ENCODE measurements around the gene CALML6.

CALML6 gene

DNA sequence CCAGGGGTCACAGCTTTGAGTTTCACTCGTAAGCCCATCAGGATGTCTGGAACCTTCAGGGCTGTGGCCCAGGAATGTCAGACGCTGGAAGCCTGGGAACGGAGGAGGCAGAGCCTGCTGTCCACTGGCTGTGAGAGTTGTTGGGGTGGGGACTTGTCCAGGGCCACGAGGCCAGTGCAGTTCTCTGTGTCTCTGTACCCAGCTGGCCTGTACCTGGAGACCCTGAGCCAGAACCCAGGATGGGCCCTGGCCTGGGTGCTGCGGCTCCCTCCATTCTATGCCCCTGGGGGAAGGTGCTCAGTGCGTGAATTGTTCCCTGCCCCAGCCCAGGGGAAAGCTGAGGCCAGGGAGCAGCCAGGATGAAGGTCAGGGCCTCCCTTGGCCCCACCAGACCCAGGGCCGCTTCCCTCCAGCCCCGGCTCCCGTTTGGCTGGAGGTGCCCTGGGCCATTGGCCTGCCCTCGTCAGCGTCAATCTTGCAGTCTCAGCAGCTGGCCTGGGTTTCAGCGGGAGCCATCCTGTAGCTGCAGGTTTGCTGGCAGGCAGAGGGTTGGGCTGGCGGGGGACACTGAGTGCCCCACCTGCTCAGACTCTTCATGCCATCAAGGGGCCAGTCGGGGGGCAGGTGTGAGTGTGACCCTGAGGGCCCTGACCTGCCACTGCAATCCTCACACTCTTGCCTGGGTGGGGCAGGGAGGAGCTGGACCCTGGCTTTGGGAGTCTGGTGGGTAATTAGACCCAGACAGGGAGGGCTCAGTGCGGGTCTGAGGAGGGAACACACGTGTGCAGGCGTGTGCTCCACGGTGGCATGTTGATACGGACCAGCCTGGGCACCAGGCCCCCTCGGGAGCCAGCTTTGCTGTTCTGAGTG is 724 bp upstream of the CALML6 start:
- no peak for DNase-seq

DNA sequence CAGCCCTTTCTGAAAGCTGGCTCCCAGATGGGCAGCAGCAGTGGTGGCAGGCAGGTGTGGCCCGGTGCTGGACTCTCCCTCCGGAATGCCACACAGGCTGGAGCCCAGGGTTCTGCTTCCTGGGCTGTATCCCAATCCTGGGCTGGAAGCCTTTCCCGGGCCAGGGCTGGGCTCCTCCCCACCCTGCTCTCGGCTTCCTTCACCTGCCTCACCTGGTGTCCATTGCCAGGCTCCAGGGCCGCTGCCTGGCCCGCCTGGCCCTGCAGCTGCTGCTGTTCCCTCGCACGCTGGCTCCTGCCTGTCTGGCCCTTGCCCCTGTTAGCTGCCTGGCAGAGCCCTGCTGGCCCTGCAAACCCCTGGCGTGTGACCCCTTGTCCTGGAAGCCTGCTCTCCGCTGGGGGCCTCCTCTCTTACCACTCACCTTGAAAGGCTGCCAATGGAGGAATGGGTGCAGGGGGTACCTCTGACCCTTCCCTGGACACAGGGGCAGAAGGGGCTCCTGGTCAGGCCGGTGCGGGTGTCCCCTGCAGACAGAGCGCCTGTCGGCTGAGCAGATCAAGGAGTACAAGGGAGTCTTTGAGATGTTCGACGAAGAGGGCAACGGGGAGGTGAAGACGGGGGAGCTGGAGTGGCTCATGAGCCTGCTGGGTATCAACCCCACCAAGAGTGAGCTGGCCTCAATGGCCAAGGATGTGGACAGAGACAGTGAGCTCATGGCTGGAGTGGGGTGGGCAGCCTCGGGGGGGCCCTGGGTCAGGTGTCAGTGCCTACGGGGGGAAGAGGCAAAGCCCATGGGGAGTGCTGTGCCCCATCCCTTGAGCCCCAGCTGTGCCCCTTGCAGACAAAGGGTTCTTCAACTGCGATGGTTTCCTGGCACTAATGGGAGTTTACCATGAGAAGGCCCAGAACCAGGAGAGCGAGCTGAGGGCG is 1.1 kb downstream of the CALML6 start:
- no peak for DNase-seq

DNA sequence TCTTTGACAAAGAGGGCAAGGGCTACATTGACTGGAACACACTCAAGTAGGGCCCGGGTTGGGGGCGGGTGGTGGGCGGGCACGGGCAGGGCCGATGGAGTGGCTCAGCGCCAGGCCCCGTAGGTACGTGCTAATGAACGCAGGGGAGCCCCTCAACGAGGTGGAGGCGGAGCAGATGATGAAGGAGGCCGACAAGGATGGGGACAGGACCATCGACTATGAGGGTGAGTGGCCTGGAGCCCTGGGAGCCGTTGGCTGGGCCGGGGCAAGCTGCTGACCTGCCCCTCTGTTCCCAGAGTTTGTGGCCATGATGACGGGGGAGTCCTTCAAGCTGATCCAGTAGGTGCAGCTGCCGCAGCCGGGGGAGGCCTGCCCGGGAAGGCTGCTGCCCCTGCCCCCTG is 1.8 kb downstream of the CALML6 start:
- no peak for DNase-seq

DNA sequence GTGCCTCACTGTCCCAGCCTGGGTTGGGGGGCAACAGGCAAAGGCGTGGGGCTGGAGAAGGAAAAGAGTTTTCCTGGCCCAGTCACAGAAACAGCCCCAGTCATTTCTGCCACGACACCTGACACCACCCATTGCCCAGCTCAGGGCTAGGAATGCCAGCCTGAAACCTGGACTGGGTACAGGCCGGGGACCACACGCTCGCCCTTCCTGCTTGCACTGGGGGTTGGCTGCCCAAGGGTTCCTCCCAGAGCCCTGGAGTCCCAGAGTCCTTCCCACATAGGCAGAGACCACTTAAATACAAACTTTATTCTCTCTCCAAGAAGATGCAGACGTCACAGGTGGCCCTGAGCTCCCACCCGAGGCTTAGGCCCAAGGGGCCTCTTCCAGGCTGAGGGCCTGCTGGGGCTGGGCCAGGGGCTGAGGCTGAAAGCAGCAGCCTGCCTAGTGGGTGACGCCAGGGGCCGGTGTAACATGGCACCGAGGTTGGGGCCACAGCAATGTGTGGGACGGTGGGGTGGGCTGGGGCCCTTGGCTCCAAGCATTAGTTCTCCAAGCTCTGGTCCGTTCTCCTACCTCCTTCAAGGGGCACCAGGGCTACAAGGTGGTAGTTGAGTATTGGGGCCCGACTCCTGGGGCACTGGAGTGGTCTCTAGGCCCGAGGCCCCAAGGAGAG is 2.4 kb downstream of the CALML6 start:
- no peak for DNase-seq

DNA sequence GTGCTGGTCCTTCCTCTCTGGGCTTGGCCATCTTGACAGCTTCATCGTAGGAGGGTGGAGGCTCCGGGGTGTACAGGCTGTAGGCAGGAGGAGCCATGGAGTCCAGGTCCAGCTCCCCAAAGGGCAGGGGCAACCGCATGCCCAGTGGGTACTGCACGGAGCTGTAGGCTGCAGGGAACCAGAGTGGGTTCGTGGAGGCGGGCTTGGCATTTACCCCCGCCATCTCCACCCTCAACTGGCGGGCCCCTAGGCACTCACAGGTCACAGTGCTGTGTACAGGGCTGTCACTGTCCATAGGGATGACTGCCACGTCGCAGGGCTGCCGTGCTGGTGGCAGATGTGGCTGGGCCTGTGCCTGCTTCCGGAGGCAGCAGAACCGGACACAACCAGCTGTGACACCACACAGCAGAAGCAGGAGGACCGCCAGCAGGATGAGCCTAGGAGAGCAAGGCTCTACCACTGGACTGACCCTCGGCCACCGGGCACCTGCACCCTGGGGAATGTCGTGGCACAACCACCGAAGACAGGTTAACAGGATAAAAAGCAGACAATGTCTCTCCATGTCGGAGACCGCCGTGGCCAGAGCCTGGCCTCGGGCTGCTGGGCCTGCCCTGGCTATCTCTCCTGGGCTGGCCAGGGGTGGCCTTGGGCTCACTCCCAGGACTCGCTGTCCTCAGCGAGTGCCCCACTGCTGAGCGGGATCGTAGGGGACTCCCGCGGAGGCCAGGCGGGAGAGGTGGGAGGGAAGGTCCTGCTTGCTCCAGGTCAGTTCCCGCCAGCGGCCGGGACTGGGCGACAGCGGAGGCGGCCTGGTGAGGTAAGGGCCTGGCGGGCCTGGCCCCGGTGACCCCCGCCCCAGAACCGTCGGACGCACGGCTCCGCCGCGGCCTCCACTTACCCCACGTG is 3.2 kb downstream of the CALML6 start:
- DNase-seq: no peak

DNA sequence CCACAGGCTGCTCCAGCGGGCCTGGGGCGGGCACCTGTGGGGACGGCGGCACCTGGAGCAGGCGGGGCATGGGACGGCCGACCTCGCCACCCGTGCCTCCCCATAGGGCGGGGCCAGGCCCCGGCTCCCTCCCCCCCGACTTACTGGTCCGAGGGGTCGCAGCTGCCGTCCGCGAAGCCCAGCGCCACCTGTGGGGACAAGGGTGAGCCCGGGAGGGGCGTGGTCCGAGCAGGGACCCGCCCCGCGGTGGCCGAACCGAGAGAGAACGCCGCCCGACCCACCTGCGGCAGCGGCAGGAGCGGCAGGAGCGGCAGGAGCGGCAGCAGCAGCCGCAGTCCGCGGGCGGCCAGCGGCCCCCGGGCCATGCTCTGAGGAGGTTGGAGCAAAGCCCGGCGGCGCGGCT is 3.8 kb downstream of the CALML6 start, which contains the start of gene TMEM52:
Gene TMEM52, minus strand, starts transcription at position 379 of the 403 bp plus-strand sequence. Its CDS starts 14 bp downstream, at position 365.
- no peak for DNase-seq

DNA sequence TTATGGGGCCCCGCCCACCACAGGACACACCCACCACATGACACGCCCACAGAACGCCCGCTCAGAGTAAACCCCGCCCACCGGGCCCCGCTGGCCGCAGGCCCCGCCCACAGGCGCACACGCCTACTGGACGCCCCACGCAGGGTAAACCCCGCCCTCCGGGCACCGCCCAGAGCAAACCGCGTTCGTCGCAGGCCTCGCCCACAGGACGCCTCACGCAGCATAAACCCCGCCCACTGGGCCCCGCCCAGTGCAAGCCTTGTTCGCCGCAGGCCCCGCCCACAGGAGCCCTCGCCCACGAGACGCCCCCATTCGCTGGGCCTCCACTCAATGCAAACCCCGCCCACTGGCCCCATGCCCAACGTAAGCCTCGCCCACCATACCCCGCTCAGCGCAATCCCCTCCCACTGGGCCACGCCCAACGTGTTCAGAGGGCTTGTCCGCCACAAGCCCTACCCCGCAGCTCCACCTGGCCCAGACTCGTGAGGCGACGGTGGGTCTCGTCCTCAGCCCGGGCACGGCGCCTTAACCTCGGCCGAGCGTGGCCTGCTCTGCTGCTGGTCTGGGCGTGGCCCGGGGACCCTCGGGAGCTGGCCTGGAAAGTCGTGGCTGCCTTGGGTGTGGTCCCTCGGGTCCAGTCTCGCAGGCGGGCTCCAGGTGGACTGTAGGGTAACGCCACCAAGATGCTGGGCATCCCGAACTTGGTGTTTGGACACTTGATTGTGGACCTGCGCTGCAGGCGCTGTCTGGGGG is 4.4 kb downstream of the CALML6 start:
- peak; percentile 96 for DNase-seq

DNA sequence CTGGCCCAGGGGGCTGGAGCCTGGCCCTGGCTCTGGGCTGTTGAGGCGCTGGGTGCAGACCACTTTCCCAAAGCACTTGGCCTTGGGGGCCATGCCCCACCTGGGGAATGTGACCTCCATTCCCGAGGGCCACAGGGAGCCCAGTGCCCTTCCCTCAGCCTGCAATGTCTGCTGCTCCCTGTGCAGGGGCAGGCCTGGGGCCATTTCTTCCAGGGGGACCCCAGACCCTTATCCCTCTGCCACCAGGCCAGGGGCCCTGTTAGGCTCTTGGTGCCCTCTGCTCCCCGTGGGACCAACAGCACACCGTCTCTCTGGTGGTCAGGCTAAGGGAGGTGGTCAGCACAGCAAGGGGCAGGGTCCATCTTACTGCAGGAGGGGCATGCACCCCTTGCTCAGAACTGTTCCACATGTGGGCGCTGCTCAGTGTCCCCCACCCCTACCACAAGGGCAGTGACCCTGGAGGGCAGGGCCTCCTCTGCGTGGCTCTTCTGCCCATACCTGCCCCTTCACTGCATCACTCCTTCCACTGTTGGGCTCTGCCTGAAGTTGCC is 5.1 kb downstream of the CALML6 start:
- no peak for DNase-seq

DNA sequence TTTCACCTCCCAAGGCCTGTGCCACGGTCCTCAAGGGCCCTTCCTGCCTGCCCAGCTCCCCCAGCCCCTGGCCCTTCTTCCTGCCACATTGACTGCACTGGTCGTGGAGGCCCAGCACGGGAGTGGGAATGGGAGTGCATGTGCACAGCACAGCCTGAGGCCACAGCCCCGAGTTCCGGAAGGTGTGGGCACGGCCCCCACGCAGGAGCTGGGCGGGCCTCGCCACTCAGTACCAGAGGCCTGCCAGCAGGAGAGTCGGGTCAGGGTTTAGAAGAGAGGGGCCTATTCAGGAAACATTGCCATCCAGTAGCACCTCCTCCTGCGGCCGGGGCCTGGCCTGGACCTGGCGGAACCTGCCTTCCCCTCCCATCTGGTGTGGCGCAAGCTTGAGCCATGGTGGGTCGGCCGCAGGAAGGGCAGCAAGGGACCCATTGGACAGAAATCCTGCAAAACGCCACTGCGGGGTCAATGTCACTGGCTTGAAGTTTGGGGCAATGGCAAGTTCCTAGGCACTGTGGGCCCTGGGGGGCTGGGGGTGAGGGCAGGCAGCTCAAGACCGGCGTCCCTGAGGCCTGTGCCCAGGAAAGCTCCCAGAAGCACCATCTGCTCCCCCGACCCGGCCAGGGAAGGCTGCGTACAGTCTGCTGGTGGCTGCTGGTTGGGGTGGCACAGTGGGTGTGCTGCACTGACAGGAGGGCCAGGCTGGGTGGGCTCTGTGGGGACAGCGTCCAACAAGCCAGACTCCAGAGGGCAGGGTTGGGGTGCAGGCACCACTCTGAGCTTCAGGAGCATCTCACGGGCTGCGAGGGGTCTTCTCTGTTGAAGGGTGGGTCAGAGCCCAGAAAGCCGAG is 5.8 kb downstream of the CALML6 start:
- no peak for DNase-seq

DNA sequence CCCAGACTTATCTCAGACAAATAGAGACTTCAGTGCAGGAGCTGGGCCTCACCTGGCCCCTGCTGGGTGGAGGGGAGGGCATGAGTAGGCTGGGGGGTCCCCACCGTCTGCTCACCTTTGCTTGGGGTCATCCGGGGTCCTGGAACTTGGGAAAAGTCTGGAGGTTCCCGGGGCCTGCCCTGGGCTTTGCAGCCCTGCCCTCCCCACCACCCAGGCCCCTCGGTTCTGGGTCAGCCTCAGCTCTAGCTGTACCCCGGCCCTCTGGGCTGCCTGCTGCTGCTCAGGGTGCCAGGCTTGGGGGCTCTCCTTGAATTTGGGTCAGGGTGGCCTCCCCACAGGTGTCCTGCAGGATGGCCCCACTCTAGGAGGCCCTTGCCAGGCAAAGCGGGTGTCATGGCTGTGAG is 6.4 kb downstream of the CALML6 start:
- DNase-seq: no peak

DNA sequence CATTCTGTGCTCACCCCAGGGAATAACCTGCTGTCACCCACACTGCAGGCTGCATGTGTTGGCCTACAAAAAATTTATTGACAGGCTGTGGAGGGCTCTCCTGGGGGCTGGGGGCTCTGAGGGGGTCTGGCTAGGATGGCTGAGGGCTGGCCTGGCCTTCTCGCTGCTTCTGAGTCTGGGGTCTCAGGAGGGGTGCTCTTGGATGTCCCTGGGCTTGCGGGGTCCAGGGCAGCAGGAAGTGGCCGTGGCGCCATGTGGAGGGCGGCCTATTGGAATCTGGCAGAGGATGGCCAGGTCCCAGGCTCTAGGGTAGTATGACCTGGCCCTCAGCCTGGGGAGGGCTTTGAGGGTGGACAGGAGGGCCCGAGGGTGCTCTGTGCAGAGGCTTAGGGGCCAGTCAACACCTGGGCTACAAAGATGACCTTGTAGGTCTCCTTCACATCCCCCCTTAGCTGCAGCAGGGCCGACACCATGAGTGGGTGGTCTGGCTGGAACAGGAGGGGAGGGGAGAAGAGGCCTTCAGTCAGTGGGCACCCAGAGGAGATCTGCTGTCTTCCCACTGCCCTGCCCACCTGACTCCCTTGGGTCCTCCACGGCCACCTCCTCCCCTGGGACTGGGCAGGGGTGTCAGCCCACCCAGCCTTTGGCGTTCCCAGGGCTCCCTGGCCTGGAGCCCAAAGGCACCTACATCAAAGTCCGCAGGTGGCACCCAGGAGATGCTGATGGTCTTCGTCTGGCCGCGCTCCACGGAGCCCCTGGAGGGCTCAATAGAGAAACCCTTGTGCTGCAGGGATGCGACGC is 7.0 kb downstream of the CALML6 start:
- no peak for DNase-seq

DNA sequence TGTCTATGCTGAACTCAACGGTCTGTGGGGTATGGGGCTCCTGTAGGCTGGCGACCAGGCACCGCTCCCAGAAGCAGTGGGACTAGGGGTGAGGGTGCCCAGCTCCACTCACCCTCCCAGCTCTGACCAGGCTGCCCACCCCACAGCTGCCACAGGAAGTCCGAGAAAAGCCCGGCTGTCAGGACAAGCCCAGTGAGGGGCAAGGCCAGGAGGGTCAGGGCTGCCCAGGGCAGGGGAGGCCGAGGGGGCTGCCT is 7.6 kb downstream of the CALML6 start:
- DNase-seq: no peak

DNA sequence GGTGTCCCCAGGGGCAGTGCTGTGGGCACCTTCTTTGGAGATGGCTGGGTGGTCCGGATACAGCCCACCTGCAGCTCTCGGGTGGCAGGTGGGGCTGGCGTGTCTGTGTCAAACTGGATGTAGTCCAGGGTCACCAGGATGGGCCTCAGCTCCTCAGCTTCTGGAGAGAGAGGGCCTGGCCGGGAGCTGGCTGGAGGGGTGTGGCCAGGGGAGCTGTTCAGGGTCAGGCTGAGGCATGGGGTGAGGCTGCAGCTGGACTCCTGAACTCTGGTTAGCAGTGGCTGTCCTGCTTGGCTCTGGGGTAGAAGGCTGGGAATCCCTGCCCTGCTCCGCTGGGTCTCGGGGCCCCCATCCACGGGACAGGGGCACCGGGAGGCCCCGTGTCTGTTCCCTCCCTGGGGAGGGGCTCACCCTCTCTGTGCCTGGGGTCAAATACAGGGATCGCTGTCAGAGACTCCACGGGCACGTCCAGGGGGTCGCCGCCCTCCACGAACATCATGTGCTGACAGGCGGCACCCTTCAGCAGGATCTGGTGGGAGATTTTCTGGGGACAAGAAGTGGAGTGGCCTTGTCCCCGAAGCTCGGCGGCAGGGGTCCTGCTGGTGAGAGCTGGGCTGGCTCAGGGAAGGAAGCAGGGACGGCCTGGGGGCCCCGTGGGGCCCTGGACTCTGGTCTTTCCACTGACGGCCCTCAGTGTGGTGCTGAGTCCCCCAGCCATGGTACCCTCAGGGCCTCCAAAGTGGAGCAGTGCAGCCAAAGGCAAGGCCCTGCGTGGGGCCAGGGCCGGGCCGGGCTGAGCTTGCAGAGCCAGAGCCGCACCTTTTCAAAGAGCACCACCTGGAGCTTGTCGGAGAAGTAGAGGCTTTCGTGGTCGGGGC is 8.1 kb downstream of the CALML6 start:
- no peak for DNase-seq

DNA sequence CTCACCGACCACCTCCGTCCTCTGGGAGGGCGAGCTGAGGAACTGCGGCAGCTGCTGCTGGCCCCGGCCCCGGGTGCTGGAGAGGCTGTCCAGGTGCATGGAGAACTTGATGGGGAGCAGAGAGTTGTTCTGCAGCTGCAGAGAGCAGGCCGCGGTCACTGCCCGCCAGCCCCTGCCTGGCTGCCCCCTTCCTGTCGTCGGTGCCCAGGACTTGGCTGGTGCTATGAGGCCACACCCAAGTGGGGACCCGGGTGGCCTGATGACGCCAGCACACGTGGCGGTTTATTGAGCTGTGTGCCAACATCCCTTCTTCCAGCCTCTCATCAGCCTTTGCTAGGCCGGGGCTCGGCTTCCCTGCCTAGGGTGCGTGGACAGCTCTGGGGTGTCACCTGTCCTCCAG is 9.3 kb downstream of the CALML6 start:
- DNase-seq: no peak

DNA sequence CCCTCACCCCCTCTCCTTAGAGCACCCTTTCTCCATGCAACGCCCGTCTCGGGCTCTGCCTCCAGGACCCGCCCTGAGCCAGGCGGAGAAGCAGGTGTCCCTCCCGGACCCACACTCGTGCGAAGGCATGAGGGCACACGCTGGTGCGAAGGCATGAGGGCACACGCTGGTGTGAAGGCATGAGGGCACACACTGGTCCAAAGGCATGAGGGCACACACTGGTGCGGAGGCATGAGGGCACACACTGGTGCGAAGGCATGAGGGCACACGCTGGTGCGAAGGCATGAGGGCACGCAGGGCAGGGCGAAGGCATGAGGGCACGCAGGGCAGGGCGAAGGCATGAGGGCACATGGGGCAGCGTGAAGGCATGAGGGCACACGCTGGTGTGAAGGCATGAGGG is 9.8 kb downstream of the CALML6 start:
- no peak for DNase-seq

DNA sequence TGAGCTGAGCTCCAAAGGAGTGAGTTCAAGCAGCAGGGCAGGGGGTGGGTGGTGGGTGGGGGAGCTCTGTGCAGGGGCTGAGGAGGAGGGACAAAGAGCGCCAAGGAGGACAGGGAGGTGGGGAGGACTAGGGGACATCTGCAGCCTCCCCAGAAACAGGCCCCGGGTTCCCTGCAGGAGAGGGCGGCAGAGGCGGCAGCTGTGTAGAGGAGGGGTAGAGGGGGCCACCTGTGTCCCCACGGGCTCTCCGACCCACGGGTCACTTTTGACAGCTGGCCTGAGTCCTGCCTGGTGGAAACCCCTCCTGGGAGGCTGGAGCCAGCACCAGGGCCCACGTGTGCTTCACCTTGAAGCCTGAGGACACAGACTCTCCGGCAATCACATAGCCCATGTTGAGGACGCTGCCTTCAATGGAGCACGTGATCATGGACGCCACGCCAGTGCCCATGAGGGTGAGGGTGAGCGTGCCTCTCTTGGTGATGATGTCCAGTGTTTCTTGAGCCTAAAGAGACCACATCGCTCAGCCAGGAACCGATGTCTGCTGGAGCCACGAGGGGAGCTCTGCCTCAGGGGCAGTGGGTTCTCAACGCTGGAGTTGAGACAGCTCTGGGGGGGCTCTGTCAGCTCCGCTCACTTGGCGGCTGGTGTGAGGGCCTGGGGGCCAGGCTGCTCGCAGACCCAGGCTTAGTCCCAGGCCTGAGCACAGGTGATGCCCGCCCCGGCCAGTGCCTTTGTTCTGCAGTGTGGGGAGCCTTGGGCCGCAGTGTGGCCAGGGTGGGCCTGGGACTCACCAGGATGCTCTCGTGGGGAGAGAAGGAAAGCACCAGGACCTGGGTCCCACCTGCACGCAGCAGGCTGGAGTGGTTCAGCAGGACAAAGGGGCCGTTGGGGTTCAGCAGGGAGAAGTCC is 10.6 kb downstream of the CALML6 start:
- DNase-seq: no peak

DNA sequence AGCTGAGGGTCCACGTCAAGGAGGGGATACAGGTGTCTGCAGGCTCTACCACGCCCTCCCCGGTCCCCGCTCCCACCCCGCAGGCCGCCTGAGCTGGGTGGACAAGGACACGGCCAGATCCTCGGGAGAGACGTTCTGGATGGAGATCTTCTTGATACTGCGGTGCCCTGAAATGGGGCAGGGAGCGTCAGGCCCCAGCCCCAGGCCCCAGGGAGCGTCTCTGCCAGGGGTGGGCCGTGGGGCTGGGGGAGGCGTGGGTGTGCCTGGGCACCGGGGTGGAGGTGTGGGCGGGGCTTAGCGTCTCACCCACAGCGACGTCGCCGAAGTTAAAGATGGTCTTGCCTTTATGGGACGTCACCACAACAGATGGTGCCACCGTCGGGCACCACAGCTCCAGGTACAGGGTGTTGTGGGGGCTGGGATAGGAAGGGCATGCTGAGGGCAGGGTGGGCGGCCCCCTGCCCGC is 11.3 kb downstream of the CALML6 start:
- DNase-seq: no peak

All from fibroblast of skin of right biceps (primary cell).